Thoracic aorta (tissue), 2 donors: ENCODE measurements around the gene PCDH9. TPM values are rescaled to one million over a fixed set of nuclear protein-coding genes. Genes with fewer than 3 reads are reported as not detected.

Experiments used
- ATAC-seq: fragments of 150-250 bp; one replicate; pipeline ENCODE4 v1.8.0; 2017; ENCODE audit warnings: low read depth; ENCODE audit not compliant: insufficient number of reproducible peaks, low FRiP score
- DNase-seq: peaks from one replicate; pipeline ENCODE4 v3.0.0-alpha.2; 2020; ENCODE audit warnings: low spot score
- H3K27ac ChIP-seq, 2 donors: fragments of 200-600 bp; sonication (generic); 1 replicate in 1 of 2; 2 replicates in 1 of 2; pipeline ENCODE4 v1.5.1; 2016; ENCODE audit warnings: mild to moderate bottlenecking in 2 of 2, moderate library complexity in 2 of 2
- H3K27me3 ChIP-seq: fragments of 200-600 bp; sonication (generic); replicated peaks from 2 replicates; pipeline ENCODE4 v1.6.0; 2016; ENCODE audit warnings: mild to moderate bottlenecking; ENCODE audit not compliant: insufficient read depth
- H3K36me3 ChIP-seq: fragments of 200-600 bp; sonication (generic); one replicate; pipeline ENCODE4 v1.5.1; 2016
- H3K4me1 ChIP-seq, 2 donors: fragments of 200-600 bp; sonication (generic); 1 replicate in 1 of 2; 2 replicates in 1 of 2; pipeline versions ENCODE4 v1.5.1 to v1.6.0; 2016; ENCODE audit warnings: low read depth in 2 of 2, mild to moderate bottlenecking in 1 of 2; ENCODE audit not compliant: control insufficient read depth in 1 of 2
- H3K4me3 ChIP-seq: fragments of 200-600 bp; sonication (generic); 2 replicates; pipeline ENCODE4 v1.5.1; 2016; ENCODE audit warnings: mild to moderate bottlenecking
- H3K9me3 ChIP-seq: fragments of 200-600 bp; sonication (generic); 2 replicates; pipeline ENCODE4 v1.5.1; 2016
- total RNA-seq, 2 donors: library from RNA; depleted of rRNA; stranded (reverse); fragments of >200 nt; gene quantifications; one replicate each; pipeline versions ENCODE4 v1.1.0 to v1.2.3, GENCODE V29; 2016
- TF ChIP-seq, protein P1 (sequence below): fragments of 200-600 bp; sonication (generic); IDR thresholded peaks from one replicate; pipeline ENCODE4 v1.5.1; 2019; ENCODE audit warnings: antibody characterized with exemption

PCDH9 gene
- total RNA-seq, 2 donors from 2014 or later, result 12.3 to 15.3 TPM

DNA sequence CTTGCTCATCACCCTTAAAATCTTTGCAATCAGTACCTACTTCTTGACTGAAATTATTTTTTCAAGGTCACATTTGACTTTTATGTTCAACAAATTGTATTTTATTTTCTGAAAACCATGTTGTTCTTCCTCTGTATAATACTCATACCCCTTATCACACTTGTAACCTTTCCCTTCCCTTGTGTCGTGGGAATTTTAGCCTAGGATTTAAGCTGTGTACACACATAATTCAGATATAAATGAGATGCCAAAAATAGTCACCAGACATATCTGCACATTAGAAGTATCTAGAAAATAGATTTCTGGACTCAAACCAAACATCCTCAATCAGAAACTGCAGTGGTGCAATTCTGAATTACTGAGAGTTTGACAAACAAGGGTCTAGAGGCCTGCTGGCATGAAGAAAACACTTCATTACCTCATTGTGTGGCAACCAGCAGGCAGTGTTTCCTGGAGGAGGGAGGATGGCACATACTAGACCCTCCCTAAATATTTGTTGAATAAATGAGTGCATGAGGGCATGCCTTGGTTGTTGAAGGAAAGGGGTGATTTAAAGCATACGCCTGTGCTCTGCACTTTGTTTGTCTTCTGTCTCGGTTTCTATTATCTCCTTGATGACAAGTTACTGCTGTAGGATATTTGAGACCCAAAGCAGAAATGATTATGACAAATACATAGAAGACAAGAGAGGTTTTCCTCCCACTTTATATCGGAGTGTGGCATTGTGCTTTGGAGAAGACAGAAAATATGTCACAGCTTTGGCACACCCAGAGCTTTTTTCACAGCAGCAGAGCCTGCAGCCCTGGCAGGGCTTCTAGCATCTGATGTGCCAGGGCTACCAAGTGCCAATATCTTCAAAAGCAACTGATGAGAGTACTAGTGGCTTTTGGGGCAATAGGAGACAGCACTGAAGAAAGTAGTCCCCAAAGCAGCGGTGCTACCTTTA lies 881.1 kb downstream of the PCDH9 start:
- DNase-seq, result no peak
- Histone ChIP-seq H3K27ac (no peak overlapping the region), H3K4me1 (peaks cover 0 to 8% of the 10 kb centered on the region in 2 donors), H3K9me3 (no peaks in the 10 kb centered on the region), H3K4me3 (no peak overlapping the region), H3K36me3 (no peaks in the 10 kb centered on the region), H3K27me3 (no peaks in the 10 kb centered on the region)
- TF ChIP-seq, protein P1, sequence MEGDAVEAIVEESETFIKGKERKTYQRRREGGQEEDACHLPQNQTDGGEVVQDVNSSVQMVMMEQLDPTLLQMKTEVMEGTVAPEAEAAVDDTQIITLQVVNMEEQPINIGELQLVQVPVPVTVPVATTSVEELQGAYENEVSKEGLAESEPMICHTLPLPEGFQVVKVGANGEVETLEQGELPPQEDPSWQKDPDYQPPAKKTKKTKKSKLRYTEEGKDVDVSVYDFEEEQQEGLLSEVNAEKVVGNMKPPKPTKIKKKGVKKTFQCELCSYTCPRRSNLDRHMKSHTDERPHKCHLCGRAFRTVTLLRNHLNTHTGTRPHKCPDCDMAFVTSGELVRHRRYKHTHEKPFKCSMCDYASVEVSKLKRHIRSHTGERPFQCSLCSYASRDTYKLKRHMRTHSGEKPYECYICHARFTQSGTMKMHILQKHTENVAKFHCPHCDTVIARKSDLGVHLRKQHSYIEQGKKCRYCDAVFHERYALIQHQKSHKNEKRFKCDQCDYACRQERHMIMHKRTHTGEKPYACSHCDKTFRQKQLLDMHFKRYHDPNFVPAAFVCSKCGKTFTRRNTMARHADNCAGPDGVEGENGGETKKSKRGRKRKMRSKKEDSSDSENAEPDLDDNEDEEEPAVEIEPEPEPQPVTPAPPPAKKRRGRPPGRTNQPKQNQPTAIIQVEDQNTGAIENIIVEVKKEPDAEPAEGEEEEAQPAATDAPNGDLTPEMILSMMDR, result no peak
- no peak for ATAC-seq

DNA sequence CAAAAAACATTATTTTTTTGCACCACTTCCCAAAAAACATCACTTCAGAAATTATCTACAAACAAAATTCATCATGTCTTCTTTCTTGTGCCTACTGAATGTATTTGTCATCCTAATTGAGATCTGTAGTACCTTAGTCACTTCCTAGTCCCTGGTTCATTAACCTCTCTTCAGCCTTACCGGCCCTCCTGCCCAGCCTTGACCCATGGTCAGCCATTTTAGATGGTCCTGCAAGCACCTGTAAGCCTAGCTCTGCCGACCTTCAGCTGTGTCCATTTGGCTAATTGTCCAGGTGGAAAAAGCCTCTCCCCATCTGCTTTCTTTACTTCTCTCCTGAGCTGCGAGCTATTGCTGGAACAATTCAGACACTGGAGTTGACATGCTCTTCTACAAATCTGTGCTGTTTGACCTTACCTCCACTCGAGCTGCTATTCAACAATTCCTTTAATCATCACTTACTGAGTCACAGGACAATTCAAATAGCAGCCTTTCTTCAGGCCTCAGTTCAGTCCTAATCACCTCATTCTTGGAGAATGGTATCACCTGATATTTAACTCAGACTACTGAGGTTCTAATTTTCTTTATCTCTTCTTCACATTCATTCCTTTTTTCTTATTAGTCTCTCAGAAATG lies 882.5 kb downstream of the PCDH9 start:
- Histone ChIP-seq H3K9me3 (no peaks in the 10 kb centered on the region), H3K4me3 (no peak overlapping the region), H3K4me1 (peaks cover 0 to 8% of the 10 kb centered on the region in 2 donors), H3K27me3 (no peaks in the 10 kb centered on the region), H3K27ac (no peak overlapping the region), H3K36me3 (no peaks in the 10 kb centered on the region)
- TF ChIP-seq, protein P1, result no peak
- no peak for ATAC-seq
- no peak for DNase-seq

DNA sequence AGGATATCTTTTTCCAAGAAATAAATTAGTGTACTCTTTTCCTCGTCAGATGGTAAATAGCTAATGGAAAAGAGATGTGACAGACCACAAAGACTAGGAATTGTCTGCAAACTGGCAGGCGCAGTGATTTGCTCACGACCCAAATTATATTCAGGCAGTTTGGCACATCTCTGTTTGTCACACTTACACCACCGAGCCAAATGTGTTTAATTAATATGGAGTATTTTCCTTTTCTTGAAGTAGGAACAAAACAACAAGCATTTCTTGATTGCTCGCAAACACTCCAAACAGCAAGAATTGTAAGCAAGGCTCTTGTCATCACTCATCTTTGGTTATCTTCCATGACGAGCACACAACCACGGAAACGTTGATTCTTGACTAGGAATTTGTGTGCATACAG lies 884.2 kb downstream of the PCDH9 start:
- DNase-seq (no peak), ATAC-seq (no peak)
- Histone ChIP-seq H3K4me1 (peaks cover 0 to 8% of the 10 kb centered on the region in 2 donors), H3K27ac (no peak overlapping the region), H3K4me3 (no peak overlapping the region), H3K9me3 (no peaks in the 10 kb centered on the region), H3K27me3 (no peaks in the 10 kb centered on the region), H3K36me3 (no peaks in the 10 kb centered on the region)
- TF ChIP-seq, protein P1, result no peak

DNA sequence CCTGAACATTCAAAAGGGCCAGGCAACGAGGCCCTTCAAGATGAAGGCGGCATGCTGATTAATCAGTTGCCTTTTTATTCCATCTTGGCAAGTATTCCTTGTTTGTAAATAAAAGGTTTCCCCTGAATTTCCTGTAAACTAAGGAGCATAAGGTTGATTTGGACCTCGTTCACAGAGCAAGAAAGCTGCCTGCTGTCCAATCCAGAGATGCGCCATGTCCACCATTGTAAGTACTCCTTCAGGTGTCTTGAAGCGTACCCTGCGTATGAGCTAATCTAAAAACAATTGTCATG lies 884.7 kb downstream of the PCDH9 start:
- ATAC-seq, result no peak

More for the DNA sequence above, 884.7 kb downstream of the PCDH9 start:
- Histone ChIP-seq H3K4me3 (no peak overlapping the region), H3K27ac (no peak overlapping the region), H3K4me1 (peaks cover 0 to 8% of the 10 kb centered on the region in 2 donors), H3K36me3 (no peaks in the 10 kb centered on the region), H3K9me3 (no peaks in the 10 kb centered on the region), H3K27me3 (no peaks in the 10 kb centered on the region)
- TF ChIP-seq, protein P1, result no peak
- DNase-seq, result no peak
